Measurements from ENCODE around the gene IGF2R. TPM values are rescaled to one million over a fixed set of nuclear protein-coding genes. Genes with fewer than 3 reads are reported as not detected.

Gene IGF2R
- total and polyA plus RNA-seq, 8 donors = 2.0 to 70.5 (median 31.5) TPM

- DNase-seq = no peak
- H3K27me3 ChIP-seq = no peaks in the 10 kb centered on the region
- H3K4me3 ChIP-seq = no peak overlapping the region
- no peak overlapping the region for H3K27ac ChIP-seq
- WGBS, 5 donors = 89 to 97% (median 96%) methylated on average over 3 of the region's 3 CpGs
- no peaks in the 10 kb centered on the region for H3K4me1 ChIP-seq
- no peak for TF ChIP-seq EP300 (IDR thresholded peaks at IDR 0.05)
- TF ChIP-seq POLR2AphosphoS5 (IDR thresholded peaks at IDR 0.05) = no peak
- no peak for TF ChIP-seq POLR2A (IDR thresholded peaks at IDR 0.05)
- no peak for TF ChIP-seq CTCF (IDR thresholded peaks at IDR 0.05)
- intact Hi-C loops (cut with DNase I; ENCODE audit: low total_unique reads) = no loop called here
- H3K9me3 ChIP-seq = peaks cover 0 to 10% (median 0%) of the 10 kb centered on the region in 4 donors
- H3K36me3 ChIP-seq = no peaks in the 10 kb centered on the region
Measured at GRCh38 chr6:160154471-160154870, 185.6 kb downstream of the IGF2R start.

GRCh38 chr6:160156842-160157241 lies 188.0 kb downstream of the IGF2R start:
- TF ChIP-seq POLR2A (IDR thresholded peaks at IDR 0.05) (no peak), CTCF (IDR thresholded peaks at IDR 0.05) (no peak), POLR2AphosphoS5 (IDR thresholded peaks at IDR 0.05) (no peak), EP300 (IDR thresholded peaks at IDR 0.05) (no peak)
- intact Hi-C loops (cut with DNase I; ENCODE audit: low total_unique reads) = no loop called here
- no peaks in the 10 kb centered on the region for H3K36me3 ChIP-seq
- DNase-seq = no peak
- 82 to 97% (median 85%) methylated on average over 1 of the region's 1 CpG for WGBS, 5 donors
- H3K27ac ChIP-seq = no peak overlapping the region
- H3K9me3 ChIP-seq = peaks cover 0 to 10% (median 0%) of the 10 kb centered on the region in 4 donors
- peaks cover 0 to 10% (median 7%) of the 10 kb centered on the region in 4 donors for H3K4me1 ChIP-seq
- H3K27me3 ChIP-seq = no peaks in the 10 kb centered on the region
- no peak overlapping the region for H3K4me3 ChIP-seq

GRCh38 chr6:160160450-160160849 lies 191.6 kb downstream of the IGF2R start:
- no peaks in the 10 kb centered on the region for H3K9me3 ChIP-seq
- H3K27ac ChIP-seq = no peak overlapping the region
- H3K27me3 ChIP-seq = no peaks in the 10 kb centered on the region
- WGBS, 5 donors = 24 to 48% (median 37%) methylated on average over 6 of the region's 6 CpGs
- peaks cover 0 to 10% (median 7%) of the 10 kb centered on the region in 4 donors for H3K4me1 ChIP-seq
- intact Hi-C loops (cut with DNase I; ENCODE audit: low total_unique reads) = no loop called here
- no peaks in the 10 kb centered on the region for H3K36me3 ChIP-seq
- peak; percentile 65 to 91 for DNase-seq
- no peak overlapping the region for H3K4me3 ChIP-seq
- TF ChIP-seq CTCF (IDR thresholded peaks at IDR 0.05) = no peak
- peak in 2 of 3 donors; percentile 74 to 88 for TF ChIP-seq POLR2AphosphoS5 (IDR thresholded peaks at IDR 0.05)

Other genes with a start within 250 kb of the IGF2R start
- gene WTAP, start 241.6 kb upstream of the IGF2R start, total RNA-seq = 100 to 1,000 TPM in 1 of 5 donors, 10 to 100 TPM in 4; 35.0 to 125 (median 82.6) TPM
- 10 to 100 TPM; 54.1 to 78.1 (median 58.3) TPM for gene WTAP, start 241.6 kb upstream of the IGF2R start, polyA plus RNA-seq
- gene ACAT2, start 207.0 kb upstream of the IGF2R start, total RNA-seq = 10 to 100 TPM in 2 of 5 donors, 1 to 10 TPM in 2, under 1 TPM in 1; 0.58 to 82.1 (median 2.5) TPM
- gene ACAT2, start 207.0 kb upstream of the IGF2R start, polyA plus RNA-seq = 10 to 100 TPM; 35.0 to 43.6 (median 39.7) TPM
- gene TCP1, start 179.5 kb upstream of the IGF2R start, total RNA-seq = 100 to 1,000 TPM in 4 of 5 donors, 10 to 100 TPM in 1; 52.7 to 199 (median 127) TPM
- 10 to 100 TPM; 64.8 to 98.0 (median 85.5) TPM for gene TCP1, start 179.5 kb upstream of the IGF2R start, polyA plus RNA-seq
- 100 to 1,000 TPM in 1 of 5 donors, 10 to 100 TPM in 3, 1 to 10 TPM in 1; 3.6 to 105 (median 50.5) TPM for gene MRPL18, start 178.6 kb upstream of the IGF2R start, total RNA-seq
- gene MRPL18, start 178.6 kb upstream of the IGF2R start, polyA plus RNA-seq = 10 to 100 TPM; 80.4 to 96.8 (median 86.9) TPM
- 1 to 10 TPM in 1 of 5 donors, under 1 TPM in 1, not detected in 3; 0.55 to 2.5 TPM for gene PNLDC1, start 168.8 kb upstream of the IGF2R start, total RNA-seq
- gene PNLDC1, start 168.8 kb upstream of the IGF2R start, polyA plus RNA-seq = under 1 TPM in 2 of 3 donors, not detected in 1; 0.25 to 0.30 TPM
- under 1 TPM in 1 of 5 donors, not detected in 4; 0.18 TPM for gene MAS1, start 78.1 kb upstream of the IGF2R start, total RNA-seq
- under 1 TPM in 1 of 3 donors, not detected in 2; under 0.01 TPM for gene MAS1, start 78.1 kb upstream of the IGF2R start, polyA plus RNA-seq
- gene SLC22A1, start 152.7 kb downstream of the IGF2R start, total RNA-seq = 10 to 100 TPM in 1 of 5 donors, 1 to 10 TPM in 3, not detected in 1; 2.0 to 36.2 (median 2.7) TPM
- gene SLC22A1, start 152.7 kb downstream of the IGF2R start, polyA plus RNA-seq = under 1 TPM in 2 of 3 donors, not detected in 1; 0.20 to 0.31 TPM

Data from stomach (tissue), 9 donors.